ENCODE measurements around the gene JMJD1C. TPM values are rescaled to one million over a fixed set of nuclear protein-coding genes. Genes with fewer than 3 reads are reported as not detected.
"Not testable (repeated sequence)": the region's sequence is repeated elsewhere in the genome, so short reads cannot be mapped to it uniquely, and the experiment has no call there.

Gene JMJD1C
- total RNA-seq, 1 donor = 572 TPM

DNA sequence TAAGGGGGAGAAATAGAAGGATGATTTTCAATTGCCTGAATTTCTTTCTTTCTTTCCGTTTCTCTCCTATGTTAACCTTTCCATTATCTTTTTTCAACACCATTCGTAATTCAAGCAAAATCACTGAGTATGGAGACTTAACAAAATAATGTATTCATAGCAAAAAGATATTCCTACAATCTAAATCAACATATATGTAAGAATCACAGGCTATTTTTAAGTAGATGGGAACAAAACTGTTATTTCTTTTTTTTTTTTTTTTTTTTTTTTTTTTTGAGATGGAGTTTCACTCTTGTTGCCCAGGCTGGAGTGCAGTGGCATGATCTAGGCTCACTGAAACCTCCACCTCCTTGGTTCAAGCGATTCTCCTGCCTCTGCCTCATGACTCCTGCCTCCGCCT, 27.2 kb upstream of the JMJD1C start:
- Histone ChIP-seq H3K4me1 (ENCODE audit: insufficient read depth, low read length) (peaks cover 13% of the 10 kb centered on the region), H3K4me3 (ENCODE audit: low read length) (no peak overlapping the region), H3K9me3 (ENCODE audit: low read depth, low read length) (no peaks in the 10 kb centered on the region), H3K27me3 (ENCODE audit: insufficient read depth, low read length) (no peaks in the 10 kb centered on the region)

DNA sequence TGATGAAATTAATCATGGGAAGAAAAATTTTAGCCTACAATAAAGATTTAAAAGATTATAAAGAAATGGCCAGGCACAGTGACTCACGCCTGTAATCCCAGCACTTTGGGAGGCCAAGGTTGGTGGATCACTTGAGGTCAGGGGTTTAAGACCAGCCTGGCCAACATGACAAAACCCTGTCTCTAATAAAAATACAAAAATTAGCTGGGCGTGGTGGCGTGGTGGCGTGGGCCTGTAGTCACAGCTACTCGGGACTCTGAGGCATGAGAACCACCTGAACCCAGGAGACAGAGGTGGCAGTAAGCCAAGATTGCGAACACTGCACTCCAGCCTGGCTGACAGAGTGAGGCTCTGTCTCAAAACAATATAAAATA, 26.5 kb upstream of the JMJD1C start:
- H3K4me1 ChIP-seq (ENCODE audit: insufficient read depth, low read length); H3K9me3 ChIP-seq (ENCODE audit: low read depth, low read length); H3K27me3 ChIP-seq (ENCODE audit: insufficient read depth, low read length); H3K4me3 ChIP-seq (ENCODE audit: low read length): not testable (repeated sequence)

- Histone ChIP-seq H3K9me3 (ENCODE audit: low read depth, low read length) (no peaks in the 10 kb centered on the region), H3K27me3 (ENCODE audit: insufficient read depth, low read length) (no peaks in the 10 kb centered on the region), H3K4me3 (ENCODE audit: low read length) (no peak overlapping the region), H3K4me1 (ENCODE audit: insufficient read depth, low read length) (peaks cover 8% of the 10 kb centered on the region)
These were observed 26.0 kb upstream of the JMJD1C start for GRCh38 chr10:63491588-63492316.

- H3K27me3 ChIP-seq (ENCODE audit: insufficient read depth, low read length) = no peaks in the 10 kb centered on the region
- H3K4me3 ChIP-seq (ENCODE audit: low read length) = no peak overlapping the region
- peaks cover 8% of the 10 kb centered on the region for H3K4me1 ChIP-seq (ENCODE audit: insufficient read depth, low read length)
- no peaks in the 10 kb centered on the region for H3K9me3 ChIP-seq (ENCODE audit: low read depth, low read length)
These were observed 24.1 kb upstream of the JMJD1C start for GRCh38 chr10:63489838-63490237.

DNA sequence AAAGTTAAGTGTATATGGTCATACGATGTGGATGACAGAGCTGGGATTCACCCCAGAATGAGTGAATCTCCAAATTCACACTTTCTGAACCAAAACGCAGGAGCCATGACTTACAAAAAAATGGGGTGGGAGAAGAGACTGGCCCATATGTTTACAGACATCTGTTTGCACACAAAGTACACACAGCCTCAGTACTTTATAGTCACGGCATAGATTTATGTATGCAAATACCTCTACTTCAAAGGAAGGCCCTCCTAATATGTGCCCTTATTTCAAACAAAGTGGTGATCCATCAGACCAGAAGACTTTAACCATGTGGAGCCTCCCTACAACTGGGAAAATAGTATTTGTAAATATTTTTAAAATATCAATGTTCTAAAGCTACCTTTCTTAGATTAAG, 22.2 kb upstream of the JMJD1C start:
- Histone ChIP-seq H3K27me3 (ENCODE audit: insufficient read depth, low read length) (no peaks in the 10 kb centered on the region), H3K9me3 (ENCODE audit: low read depth, low read length) (no peaks in the 10 kb centered on the region), H3K4me3 (ENCODE audit: low read length) (no peak overlapping the region), H3K4me1 (ENCODE audit: insufficient read depth, low read length) (peaks cover 8% of the 10 kb centered on the region)

DNA sequence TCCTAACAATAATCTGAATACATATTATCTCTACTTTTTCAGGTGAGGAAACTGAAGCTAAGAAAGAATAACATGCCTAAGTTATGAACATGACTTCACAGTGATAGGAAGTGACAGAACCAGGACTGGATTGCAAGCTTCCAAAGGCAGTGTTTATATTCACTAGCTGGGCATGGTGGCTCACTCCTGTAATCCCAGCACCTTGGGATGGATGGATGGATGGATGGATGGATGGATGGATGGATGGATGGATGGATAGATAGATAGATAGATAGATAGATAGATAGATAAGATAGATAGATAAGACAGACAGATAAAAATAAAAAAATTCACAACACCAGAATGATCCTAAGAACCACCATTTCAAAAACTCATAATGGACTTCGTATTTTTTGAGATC, 18.2 kb upstream of the JMJD1C start:
- H3K9me3 ChIP-seq (ENCODE audit: low read depth, low read length) = no peaks in the 10 kb centered on the region
- H3K27me3 ChIP-seq (ENCODE audit: insufficient read depth, low read length) = no peaks in the 10 kb centered on the region
- no peak overlapping the region for H3K4me3 ChIP-seq (ENCODE audit: low read length)
- H3K4me1 ChIP-seq (ENCODE audit: insufficient read depth, low read length) = no peaks in the 10 kb centered on the region

- Histone ChIP-seq H3K4me1 (ENCODE audit: insufficient read depth, low read length) (peaks cover 5% of the 10 kb centered on the region), H3K9me3 (ENCODE audit: low read depth, low read length) (no peaks in the 10 kb centered on the region), H3K4me3 (ENCODE audit: low read length) (no peak overlapping the region), H3K27me3 (ENCODE audit: insufficient read depth, low read length) (no peaks in the 10 kb centered on the region)
These were observed 16.1 kb upstream of the JMJD1C start for GRCh38 chr10:63481815-63482421.

DNA sequence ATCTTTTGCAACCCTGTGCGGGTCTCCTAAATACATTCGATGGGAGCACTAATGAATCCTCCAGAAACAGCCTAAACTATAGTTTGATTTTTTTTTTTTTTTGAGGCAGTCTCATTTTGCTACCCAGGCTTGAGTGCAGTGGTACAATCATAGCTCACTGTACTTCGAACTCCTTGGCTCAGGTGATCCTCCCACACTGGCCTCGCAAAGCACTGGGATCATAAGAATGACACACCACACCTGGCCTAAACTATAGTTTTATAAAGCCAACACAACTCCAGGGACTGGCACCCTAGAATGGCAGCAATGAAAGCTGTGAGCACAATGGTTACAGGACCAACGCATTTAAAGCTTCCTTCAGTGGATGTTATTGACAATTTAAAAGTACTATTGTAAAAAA, 14.5 kb upstream of the JMJD1C start:
- H3K27me3 ChIP-seq (ENCODE audit: insufficient read depth, low read length) = no peaks in the 10 kb centered on the region
- H3K4me1 ChIP-seq (ENCODE audit: insufficient read depth, low read length) = peaks cover 5% of the 10 kb centered on the region
- H3K4me3 ChIP-seq (ENCODE audit: low read length) = no peak overlapping the region
- no peaks in the 10 kb centered on the region for H3K9me3 ChIP-seq (ENCODE audit: low read depth, low read length)

GRCh38 chr10:63478564-63478963, 12.8 kb upstream of the JMJD1C start:
- peaks cover 5% of the 10 kb centered on the region for H3K4me1 ChIP-seq (ENCODE audit: insufficient read depth, low read length)
- H3K4me3 ChIP-seq (ENCODE audit: low read length) = no peak overlapping the region
- no peaks in the 10 kb centered on the region for H3K27me3 ChIP-seq (ENCODE audit: insufficient read depth, low read length)
- no peaks in the 10 kb centered on the region for H3K9me3 ChIP-seq (ENCODE audit: low read depth, low read length)

DNA sequence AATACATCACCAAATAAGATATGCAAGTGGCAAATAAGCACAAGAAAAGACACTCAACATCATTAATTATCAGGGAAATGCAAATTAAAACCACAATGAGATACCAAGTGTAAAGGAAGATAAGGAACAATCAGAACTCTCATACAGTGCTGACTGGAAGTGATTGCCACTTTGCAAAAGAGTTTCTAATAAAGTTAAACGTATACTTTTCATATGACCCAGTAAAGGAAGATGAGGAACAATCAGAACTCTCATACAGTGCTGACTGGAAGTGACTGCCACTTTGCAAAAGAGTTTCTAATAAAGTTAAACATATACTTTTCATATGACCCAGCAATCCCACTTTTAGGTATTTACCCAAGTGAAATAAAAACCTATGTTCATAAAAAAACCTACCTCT, 12.2 kb upstream of the JMJD1C start:
- Histone ChIP-seq H3K4me1 (ENCODE audit: insufficient read depth, low read length) (peaks cover 5% of the 10 kb centered on the region), H3K27me3 (ENCODE audit: insufficient read depth, low read length) (no peaks in the 10 kb centered on the region), H3K4me3 (ENCODE audit: low read length) (no peak overlapping the region), H3K9me3 (ENCODE audit: low read depth, low read length) (no peaks in the 10 kb centered on the region)

DNA sequence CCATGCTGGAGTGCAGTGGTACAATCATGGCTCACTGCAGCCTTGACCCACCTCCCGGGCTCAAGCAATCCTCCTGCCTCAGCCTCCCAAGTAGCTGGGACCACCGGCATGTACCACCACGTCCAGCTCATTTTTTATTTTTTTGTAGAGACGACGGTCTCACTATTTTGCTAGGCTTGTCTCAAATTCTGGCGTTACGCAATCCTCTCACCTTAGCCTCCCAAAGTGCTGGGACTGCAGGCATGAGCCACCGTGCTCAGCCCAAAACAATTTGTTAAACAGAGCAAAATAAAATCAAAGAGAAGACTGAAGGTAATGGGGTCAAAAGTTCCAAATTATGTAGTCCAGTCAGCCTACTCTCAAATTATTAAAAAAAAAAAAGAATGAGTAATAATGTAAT, 8.7 kb upstream of the JMJD1C start:
- Histone ChIP-seq H3K4me1 (ENCODE audit: insufficient read depth, low read length) (peaks cover 5% of the 10 kb centered on the region), H3K4me3 (ENCODE audit: low read length) (no peak overlapping the region), H3K27me3 (ENCODE audit: insufficient read depth, low read length) (no peaks in the 10 kb centered on the region), H3K9me3 (ENCODE audit: low read depth, low read length) (no peaks in the 10 kb centered on the region)

DNA sequence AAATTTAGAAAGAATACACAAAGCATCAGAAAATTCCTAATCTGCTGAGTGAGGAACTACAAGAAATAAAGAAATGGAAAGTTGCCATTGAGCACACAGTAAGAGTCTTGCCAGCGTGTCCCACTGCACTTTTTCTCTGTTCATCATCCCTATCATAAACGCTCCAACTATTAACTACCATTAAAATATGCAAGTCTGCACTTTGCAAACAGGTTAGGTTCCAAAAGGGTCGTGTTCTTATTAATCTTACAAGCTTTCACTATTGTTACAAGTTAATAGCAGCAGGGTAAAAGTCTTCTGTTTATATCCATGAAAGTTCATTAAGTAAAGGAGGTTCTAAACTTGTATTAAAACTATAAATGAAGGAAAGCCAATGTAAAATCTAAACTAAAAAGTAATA, 5.2 kb upstream of the JMJD1C start:
- Histone ChIP-seq H3K27me3 (ENCODE audit: insufficient read depth, low read length) (no peaks in the 10 kb centered on the region), H3K4me3 (ENCODE audit: low read length) (no peak overlapping the region), H3K9me3 (ENCODE audit: low read depth, low read length) (no peaks in the 10 kb centered on the region), H3K4me1 (ENCODE audit: insufficient read depth, low read length) (peaks cover 7% of the 10 kb centered on the region)

- H3K9me3 ChIP-seq (ENCODE audit: low read depth, low read length) = no peaks in the 10 kb centered on the region
- peaks cover 14% of the 10 kb centered on the region for H3K4me1 ChIP-seq (ENCODE audit: insufficient read depth, low read length)
These were observed 3.2 kb upstream of the JMJD1C start for GRCh38 chr10:63468947-63469346.

GRCh38 chr10:63467841-63468240, 2.1 kb upstream of the JMJD1C start:
- H3K4me1 ChIP-seq (ENCODE audit: insufficient read depth, low read length) = peaks cover 14% of the 10 kb centered on the region
- peaks cover 4% of the 10 kb centered on the region for H3K27me3 ChIP-seq (ENCODE audit: insufficient read depth, low read length)
- H3K4me3 ChIP-seq (ENCODE audit: low read length) = no peak overlapping the region
- H3K9me3 ChIP-seq (ENCODE audit: low read depth, low read length) = no peaks in the 10 kb centered on the region

More at GRCh38 chr10:63468947-63469346, 3.2 kb upstream of the JMJD1C start:
- H3K27me3 ChIP-seq (ENCODE audit: insufficient read depth, low read length) = peaks cover 4% of the 10 kb centered on the region
- H3K4me3 ChIP-seq (ENCODE audit: low read length) = no peak overlapping the region

GRCh38 chr10:63466144-63466935, 563 bp upstream of the JMJD1C start:
- Histone ChIP-seq H3K27me3 (ENCODE audit: insufficient read depth, low read length) (peaks cover 4% of the 10 kb centered on the region), H3K4me1 (ENCODE audit: insufficient read depth, low read length) (peaks cover 14% of the 10 kb centered on the region), H3K9me3 (ENCODE audit: low read depth, low read length) (no peaks in the 10 kb centered on the region), H3K4me3 (ENCODE audit: low read length) (peak overlapping the region; percentile 84)
